LNCaP clone FGC (cell line): Measurements from ENCODE around the gene EXOSC5.
A peak's percentile ranks its signal among the peaks of the same experiment; 100 is the strongest.

ENCODE experiments used
- DNase-seq: peaks from one replicate; pipeline ENCODE4 v3.0.0-alpha.2; 2011; ENCODE audit warnings: low read depth
- H3K4me3 ChIP-seq: 2 replicates; pipeline ENCODE4 v1.5.1; 2011; ENCODE audit warnings: mild to moderate bottlenecking, low read depth, low read length, control low read depth
- TF ChIP-seq, protein P1 (sequence below): IDR thresholded peaks from 2 replicates; pipeline ENCODE4 v1.5.1; 2012; ENCODE audit warnings: mild to moderate bottlenecking; ENCODE audit not compliant: control insufficient read depth, insufficient read depth; ENCODE audit errors: extremely low read depth

The EXOSC5 gene

DNA sequence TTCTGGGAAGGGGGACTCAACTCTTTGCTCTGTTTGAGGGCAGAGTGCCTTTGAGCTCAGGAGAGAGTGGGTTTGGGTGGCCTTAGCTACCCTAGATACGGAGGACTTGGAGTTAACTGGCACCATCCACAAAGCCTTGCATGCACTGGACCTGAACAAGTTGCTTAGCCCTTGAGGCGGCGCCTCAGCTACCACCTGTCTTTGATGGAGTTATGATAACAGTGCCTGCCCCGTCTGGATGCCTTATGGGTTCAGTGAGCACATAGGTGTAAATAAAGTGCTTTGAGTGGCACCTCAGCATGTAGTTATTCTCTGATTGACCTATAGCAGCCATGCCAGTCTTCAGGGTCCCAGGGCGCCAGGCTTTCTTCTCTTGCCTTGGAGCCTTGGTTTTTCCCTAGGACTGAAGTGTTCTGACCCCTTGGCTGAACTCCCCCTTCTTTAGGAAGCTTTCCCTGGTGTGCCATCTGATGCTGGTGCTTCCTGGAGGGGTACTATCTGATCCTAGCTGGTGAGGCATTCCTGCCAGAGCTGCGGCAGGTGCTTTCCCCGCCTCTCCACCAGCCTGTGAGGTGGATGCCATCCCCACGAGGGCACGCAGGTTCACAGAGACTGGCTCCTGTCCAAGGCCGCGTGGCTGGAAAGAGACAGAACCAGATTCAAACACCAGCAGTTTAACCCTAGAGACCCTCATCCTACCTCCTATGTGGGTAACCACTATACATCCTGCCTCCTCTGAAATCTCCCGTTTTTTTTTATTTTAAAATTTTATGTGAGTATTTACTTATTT lies 6.2 kb upstream of the EXOSC5 start:
- no peak overlapping the region for H3K4me3 ChIP-seq
- no peak for DNase-seq
- TF ChIP-seq, protein P1, sequence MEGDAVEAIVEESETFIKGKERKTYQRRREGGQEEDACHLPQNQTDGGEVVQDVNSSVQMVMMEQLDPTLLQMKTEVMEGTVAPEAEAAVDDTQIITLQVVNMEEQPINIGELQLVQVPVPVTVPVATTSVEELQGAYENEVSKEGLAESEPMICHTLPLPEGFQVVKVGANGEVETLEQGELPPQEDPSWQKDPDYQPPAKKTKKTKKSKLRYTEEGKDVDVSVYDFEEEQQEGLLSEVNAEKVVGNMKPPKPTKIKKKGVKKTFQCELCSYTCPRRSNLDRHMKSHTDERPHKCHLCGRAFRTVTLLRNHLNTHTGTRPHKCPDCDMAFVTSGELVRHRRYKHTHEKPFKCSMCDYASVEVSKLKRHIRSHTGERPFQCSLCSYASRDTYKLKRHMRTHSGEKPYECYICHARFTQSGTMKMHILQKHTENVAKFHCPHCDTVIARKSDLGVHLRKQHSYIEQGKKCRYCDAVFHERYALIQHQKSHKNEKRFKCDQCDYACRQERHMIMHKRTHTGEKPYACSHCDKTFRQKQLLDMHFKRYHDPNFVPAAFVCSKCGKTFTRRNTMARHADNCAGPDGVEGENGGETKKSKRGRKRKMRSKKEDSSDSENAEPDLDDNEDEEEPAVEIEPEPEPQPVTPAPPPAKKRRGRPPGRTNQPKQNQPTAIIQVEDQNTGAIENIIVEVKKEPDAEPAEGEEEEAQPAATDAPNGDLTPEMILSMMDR = no peak

DNA sequence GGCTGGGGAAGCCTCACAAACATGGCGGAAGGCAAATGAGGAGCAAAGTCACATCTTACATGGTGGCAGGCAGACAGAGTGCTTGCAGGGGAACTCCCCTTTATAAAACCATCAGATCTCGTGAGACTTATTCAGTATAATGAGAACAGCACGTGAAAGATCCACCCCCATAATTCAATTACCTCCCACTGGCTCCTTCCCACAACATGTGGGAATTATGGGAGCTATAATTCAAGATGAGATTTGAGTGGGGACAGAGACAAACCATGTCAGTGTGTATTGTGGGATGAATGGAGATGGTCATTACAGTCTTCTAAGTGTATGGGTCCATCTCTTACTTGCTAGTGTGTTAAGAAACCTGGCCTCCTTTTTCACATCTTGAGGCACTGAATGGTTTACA lies 4.9 kb upstream of the EXOSC5 start:
- no peak overlapping the region for H3K4me3 ChIP-seq
- TF ChIP-seq, protein P1 = no peak
- no peak for DNase-seq

DNA sequence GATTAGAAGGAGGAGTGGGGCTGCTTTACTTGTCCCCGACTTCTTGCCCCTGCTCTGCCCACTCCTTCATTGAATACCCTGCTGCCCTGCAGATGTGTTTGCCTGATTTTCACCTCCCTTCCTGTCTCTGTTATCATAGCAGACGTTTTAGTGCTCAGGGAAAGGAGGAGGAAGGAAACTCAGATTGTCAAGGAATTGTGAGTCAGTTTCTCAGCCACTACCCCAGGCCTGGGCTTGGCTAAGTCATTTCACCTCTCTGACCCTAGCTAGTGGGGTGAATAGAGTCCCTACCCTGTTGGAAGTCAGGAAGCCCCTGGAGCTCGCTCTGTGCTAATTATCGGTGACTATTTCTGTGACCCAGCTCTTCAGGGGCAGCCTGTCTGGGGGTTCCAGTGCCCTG lies 4.3 kb upstream of the EXOSC5 start:
- H3K4me3 ChIP-seq = no peak overlapping the region
- no peak for DNase-seq
- TF ChIP-seq, protein P1 = no peak

DNA sequence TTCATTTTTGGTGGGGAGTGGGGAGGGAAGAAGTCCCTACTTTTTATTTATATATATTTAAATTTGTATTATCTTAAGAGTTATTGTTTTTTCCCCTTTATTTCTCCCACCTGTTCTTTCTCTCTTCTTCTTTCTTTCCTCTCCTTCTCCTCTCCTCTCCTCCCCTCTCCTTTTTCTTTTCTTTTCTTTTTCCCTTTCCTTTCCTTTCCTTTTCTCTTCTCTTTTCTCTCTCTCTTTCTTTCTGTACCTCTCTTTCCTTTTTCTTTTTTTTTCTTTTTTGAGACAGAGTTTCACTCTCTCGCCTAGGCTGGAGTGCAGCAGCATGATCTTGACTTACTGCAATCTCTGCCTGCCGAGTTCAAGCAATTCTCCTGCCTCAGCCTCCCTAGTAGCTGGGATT lies 2.4 kb upstream of the EXOSC5 start:
- no peak overlapping the region for H3K4me3 ChIP-seq
- TF ChIP-seq, protein P1 = no peak
- DNase-seq = no peak

DNA sequence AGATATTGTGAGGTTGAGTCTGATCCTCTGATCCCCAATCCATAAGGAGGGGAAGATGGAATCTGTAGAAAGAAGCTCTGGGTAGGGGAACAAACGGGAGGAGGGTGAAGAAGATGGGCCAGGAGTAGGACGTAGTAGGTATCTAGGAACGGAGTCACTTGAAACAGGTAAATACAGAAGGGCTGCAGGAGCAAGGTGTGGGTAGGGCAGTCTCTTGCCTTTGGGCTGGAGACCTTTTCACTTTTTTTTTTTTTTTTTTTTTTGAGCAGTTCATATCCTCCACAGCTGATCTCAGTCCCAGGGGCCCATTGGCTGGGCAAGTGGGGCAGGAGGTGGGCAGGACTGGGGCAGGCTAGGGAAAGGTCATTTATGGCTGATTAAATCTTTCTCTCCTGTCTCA lies 1.9 kb upstream of the EXOSC5 start:
- DNase-seq = no peak
- H3K4me3 ChIP-seq = peak overlapping the region; percentile 84
- TF ChIP-seq, protein P1 = no peak

DNA sequence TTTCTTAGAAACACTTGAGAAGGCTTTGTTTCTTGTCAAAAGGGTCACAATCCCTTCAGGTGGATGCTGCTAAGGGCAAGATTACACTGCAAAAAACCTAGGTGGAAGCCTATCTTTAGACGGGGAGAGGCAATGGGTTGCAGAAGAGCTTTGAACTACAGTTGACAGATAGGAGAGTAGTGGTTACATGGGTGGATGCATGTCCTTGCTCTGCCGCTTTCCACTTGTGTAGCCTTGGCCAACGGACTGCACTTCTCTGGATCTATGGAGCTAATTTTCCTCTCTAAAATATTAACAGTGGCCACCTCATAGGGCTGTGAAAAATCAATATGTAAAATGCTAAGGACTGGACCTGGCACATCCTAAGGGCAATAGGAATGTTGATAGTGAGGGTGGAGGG lies 1.4 kb upstream of the EXOSC5 start:
- peak overlapping the region; percentile 84 for H3K4me3 ChIP-seq
- DNase-seq = no peak
- TF ChIP-seq, protein P1 = no peak

DNA sequence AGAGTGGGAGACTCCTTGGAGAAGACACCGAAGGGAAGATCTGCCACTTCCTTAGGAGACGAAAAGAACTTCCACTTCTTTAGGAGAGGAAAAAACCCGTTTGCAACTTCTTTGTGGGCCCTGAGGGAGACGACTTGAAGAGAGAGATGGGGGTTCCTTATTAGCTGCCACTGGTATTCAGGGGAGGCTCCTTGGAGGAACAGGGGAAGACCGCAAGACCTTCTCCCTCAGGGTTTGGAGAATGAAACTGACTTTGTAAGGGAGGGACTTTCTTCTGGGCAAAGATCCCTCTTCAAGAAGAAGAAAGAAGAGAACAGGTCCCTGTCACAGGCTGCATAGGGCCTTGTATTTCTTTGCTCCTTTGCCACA lies 875 bp upstream of the EXOSC5 start:
- DNase-seq = no peak
- TF ChIP-seq, protein P1 = no peak
- peak overlapping the region; percentile 84 for H3K4me3 ChIP-seq
